Calu3 (cell line): Measurements from ENCODE around the gene DCST2. TPM values are rescaled to one million over a fixed set of nuclear protein-coding genes. Genes with fewer than 3 reads are reported as not detected.

ENCODE experiments used
- BruUV-seq: library from RNA; stranded (reverse); fragments of 400-500 nt; replicated peaks from 2 replicates; lab custom pipeline; 2021; lab: Mats Ljungman, UMichigan
- CTCF ChIA-PET: fragments of 300-600 bp; sonication (Branson Sonifier 250); formaldehyde crosslinking; loops from one replicate; lab custom pipeline; 2022; ENCODE audit warnings: antibody characterized with exemption; lab: Charles Lee
- DNase-seq: peaks from one replicate; pipeline ENCODE4 v3.0.0; 2022
- H3K27ac Mint-ChIP-seq: one replicate; pipeline ENCODE4 v1.8.0; 2022; ENCODE audit warnings: mixed read lengths; ENCODE audit not compliant: unreplicated experiment
- H3K27me3 Mint-ChIP-seq: one replicate; pipeline ENCODE4 v1.8.0; 2022; ENCODE audit warnings: mixed read lengths; ENCODE audit not compliant: unreplicated experiment
- H3K36me3 Mint-ChIP-seq: one replicate; pipeline ENCODE4 v1.8.0; 2022; ENCODE audit warnings: mild to moderate bottlenecking, moderate library complexity, mixed read lengths; ENCODE audit not compliant: insufficient read depth, unreplicated experiment
- H3K4me1 Mint-ChIP-seq: one replicate; pipeline ENCODE4 v1.8.0; 2022; ENCODE audit warnings: mild to moderate bottlenecking, low read depth, mixed read lengths; ENCODE audit not compliant: unreplicated experiment
- H3K4me3 Mint-ChIP-seq: one replicate; pipeline ENCODE4 v1.8.0; 2022; ENCODE audit warnings: mild to moderate bottlenecking, low read depth, moderate library complexity, mixed read lengths; ENCODE audit not compliant: unreplicated experiment
- H3K9me3 Mint-ChIP-seq: one replicate; pipeline ENCODE4 v1.8.0; 2022; ENCODE audit warnings: low read depth, mixed read lengths; ENCODE audit not compliant: unreplicated experiment
- intact Hi-C: fragments of 100-400 bp; cut with micrococcal nuclease; formaldehyde crosslinking; loops from one replicate; pipeline ENCODE4 v1.10.0; 2022; ENCODE audit not compliant: unreplicated experiment
- total RNA-seq: library from RNA; stranded (reverse); gene quantifications from 2 replicates; pipeline ENCODE4 v1.2.3, GENCODE V29; 2022
- TF ChIP-seq, protein P1 (sequence below): fragments of 200-600 bp; IDR thresholded peaks from one replicate; pipeline ENCODE4 v1.8.0; 2022; ENCODE audit warnings: antibody characterized with exemption; ENCODE audit not compliant: unreplicated experiment

Gene DCST2
- total RNA-seq, 1 experiment from 2014 or later, result 1.4 TPM

DNA sequence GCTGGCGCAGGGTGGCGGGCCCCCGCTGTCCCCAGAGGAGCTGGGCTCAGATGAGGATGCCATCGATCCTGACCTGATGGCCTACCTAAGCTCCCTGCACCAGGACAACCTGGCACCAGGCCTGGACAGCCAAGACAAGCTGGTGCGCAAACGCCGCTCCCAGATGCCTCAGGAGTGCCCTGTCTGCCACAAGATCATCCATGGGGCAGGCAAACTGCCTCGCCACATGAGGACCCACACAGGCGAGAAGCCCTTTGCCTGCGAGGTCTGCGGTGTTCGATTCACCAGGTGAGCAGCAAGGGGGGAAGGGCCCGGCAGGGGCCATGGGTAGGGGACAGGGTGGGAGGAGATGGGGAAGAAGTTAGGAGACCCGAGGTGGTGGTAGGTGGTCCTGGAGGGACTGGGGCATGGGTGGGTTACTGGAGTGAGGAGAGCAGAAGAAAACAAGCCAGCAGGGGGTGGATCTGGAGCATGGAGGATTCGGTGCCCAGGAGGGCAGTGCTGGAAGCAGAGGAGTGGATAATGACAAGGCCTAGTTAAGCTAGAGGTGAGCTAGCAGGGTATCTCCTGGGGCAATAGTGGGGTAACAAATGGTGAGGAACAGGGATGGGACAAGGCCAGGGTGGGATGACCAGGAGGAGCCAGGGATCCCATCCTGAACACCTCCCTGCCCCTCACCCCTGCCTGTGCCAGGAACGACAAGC lies 17.9 kb downstream of the DCST2 start:
- BruUV-seq, result no TSS peak
- peaks cover 51% of the 10 kb centered on the region for H3K36me3 Mint-ChIP-seq
- H3K9me3 Mint-ChIP-seq, result no peaks in the 10 kb centered on the region
- H3K27me3 Mint-ChIP-seq, result no peaks in the 10 kb centered on the region
- intact Hi-C loops, result loop anchor here (2.0 kb wide), 1 partner anchor 13 kb away; the partner anchor contains the start of gene ZBTB7B
- no peak overlapping the region for H3K4me3 Mint-ChIP-seq
- TF ChIP-seq, protein P1, sequence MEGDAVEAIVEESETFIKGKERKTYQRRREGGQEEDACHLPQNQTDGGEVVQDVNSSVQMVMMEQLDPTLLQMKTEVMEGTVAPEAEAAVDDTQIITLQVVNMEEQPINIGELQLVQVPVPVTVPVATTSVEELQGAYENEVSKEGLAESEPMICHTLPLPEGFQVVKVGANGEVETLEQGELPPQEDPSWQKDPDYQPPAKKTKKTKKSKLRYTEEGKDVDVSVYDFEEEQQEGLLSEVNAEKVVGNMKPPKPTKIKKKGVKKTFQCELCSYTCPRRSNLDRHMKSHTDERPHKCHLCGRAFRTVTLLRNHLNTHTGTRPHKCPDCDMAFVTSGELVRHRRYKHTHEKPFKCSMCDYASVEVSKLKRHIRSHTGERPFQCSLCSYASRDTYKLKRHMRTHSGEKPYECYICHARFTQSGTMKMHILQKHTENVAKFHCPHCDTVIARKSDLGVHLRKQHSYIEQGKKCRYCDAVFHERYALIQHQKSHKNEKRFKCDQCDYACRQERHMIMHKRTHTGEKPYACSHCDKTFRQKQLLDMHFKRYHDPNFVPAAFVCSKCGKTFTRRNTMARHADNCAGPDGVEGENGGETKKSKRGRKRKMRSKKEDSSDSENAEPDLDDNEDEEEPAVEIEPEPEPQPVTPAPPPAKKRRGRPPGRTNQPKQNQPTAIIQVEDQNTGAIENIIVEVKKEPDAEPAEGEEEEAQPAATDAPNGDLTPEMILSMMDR, result no peak
- DNase-seq, result no peak
- peak overlapping the region; percentile 51 for H3K27ac Mint-ChIP-seq
- CTCF ChIA-PET, result interaction anchor here (0.6 to 1.2 kb wide), 3 partner anchors 12 to 109 kb away, joined by 3 to 6 read pairs (median 3); partner anchors contain the start of gene ZBTB7B
- peaks cover 30% of the 10 kb centered on the region for H3K4me1 Mint-ChIP-seq

DNA sequence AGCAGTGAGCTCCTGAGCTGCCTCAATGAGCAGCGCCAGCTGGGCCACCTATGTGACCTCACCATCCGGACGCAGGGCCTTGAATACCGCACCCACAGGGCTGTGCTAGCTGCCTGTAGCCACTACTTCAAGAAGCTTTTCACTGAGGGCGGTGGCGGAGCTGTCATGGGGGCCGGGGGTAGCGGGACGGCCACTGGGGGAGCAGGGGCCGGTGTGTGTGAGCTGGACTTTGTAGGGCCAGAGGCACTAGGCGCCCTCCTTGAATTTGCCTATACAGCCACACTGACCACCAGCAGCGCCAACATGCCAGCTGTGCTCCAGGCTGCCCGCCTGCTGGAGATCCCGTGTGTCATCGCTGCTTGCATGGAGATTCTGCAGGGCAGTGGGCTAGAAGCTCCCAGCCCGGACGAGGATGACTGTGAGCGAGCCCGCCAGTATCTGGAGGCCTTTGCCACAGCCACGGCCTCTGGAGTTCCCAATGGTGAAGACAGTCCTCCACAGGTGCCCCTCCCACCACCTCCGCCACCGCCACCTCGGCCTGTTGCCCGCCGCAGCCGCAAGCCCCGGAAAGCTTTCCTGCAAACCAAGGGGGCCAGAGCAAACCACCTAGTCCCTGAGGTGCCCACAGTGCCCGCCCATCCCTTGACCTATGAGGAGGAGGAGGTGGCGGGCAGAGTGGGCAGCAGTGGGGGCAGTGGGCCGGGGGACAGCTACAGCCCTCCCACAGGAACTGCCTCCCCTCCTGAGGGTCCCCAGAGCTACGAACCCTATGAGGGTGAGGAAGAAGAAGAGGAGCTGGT lies 18.7 kb downstream of the DCST2 start:
- Mint-ChIP-seq H3K9me3 (no peaks in the 10 kb centered on the region), H3K4me3 (no peak overlapping the region), H3K27ac (no peak overlapping the region), H3K4me1 (peaks cover 30% of the 10 kb centered on the region), H3K36me3 (peaks cover 46% of the 10 kb centered on the region), H3K27me3 (no peaks in the 10 kb centered on the region)
- no TSS peak for BruUV-seq
- CTCF ChIA-PET, result interaction anchor here (0.9 kb wide), 1 partner anchor 11 kb away, joined by 3 read pairs; no protein-coding TSS in a partner anchor
- DNase-seq, result no peak
- TF ChIP-seq, protein P1, result no peak
- intact Hi-C loops, result no loop called here

DNA sequence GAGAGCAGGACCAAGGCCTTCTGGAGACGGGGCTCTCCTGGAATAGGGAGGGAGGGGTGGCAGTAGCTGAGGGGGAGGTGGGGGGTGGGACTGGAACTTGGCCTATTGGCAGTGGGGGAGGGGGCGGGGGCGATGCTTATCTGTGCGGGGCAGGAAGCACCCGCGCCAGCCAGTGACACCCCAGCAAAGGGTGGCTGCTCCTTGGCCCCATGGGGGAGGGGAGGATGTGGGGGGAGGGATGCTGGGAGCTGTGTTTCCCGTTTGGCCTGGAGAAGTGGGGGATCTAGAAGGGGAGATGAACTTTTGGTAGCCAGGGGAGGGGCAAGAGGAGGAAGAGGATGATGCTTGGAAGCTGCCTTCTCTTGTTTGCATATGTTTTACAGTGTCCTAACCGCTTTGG lies 19.9 kb downstream of the DCST2 start:
- CTCF ChIA-PET, result interaction anchor here (0.6 to 0.8 kb wide), 2 partner anchors 16 to 30 kb away, joined by 5 read pairs; no protein-coding TSS in a partner anchor
- Mint-ChIP-seq H3K36me3 (peaks cover 39% of the 10 kb centered on the region), H3K4me3 (no peak overlapping the region), H3K4me1 (peaks cover 17% of the 10 kb centered on the region), H3K9me3 (no peaks in the 10 kb centered on the region), H3K27ac (no peak overlapping the region), H3K27me3 (no peaks in the 10 kb centered on the region)
- TF ChIP-seq, protein P1, result no peak
- no peak for DNase-seq
- intact Hi-C loops, result no loop called here
- no TSS peak for BruUV-seq

DNA sequence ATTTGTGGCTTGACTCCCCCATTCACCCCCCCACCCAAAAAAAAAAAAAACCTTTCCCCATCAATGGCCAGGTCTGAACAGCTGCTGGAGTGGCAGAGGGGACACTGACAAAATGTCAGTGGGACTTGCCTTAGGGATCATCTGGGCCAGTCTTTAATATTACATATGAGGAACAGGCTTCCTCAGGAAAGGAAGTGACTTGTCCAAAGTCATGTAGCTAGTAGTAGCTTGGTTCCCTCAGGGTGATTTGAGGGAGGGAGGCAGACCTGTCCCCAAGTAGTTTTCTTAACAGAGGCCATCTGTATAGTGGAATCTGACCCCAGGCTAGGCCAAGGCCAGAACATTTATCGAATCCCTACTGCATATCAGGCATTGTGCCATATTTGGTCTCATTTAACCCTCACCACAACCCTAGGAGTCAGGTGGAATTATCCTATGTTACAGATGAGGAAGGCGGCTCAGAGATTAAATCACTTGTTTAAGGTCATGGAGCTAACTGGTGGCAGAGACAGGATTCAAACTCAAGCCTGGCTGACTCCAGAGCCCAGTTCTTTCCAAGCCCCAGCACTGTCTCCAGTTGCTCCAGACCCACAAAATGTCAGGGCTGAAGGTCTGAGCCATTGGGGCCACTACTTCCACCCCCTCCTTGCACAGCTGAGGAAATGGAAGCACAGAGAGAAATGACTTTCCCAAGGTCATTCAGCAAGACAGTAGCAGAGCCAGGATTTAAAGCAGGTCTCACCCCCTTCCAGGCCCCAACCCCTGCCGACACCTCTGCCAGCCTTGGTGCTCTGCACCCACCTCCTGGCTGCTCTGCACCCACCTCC lies 20.6 kb downstream of the DCST2 start:
- no peak for DNase-seq
- no peaks in the 10 kb centered on the region for H3K9me3 Mint-ChIP-seq
- no TSS peak for BruUV-seq
- H3K27me3 Mint-ChIP-seq, result no peaks in the 10 kb centered on the region
- H3K36me3 Mint-ChIP-seq, result peaks cover 37% of the 10 kb centered on the region
- intact Hi-C loops, result no loop called here
- TF ChIP-seq, protein P1, result no peak
- H3K4me1 Mint-ChIP-seq, result peaks cover 14% of the 10 kb centered on the region
- CTCF ChIA-PET, result interaction anchor here (0.6 to 0.8 kb wide), 2 partner anchors 9 to 17 kb away, joined by 3 to 5 read pairs; no protein-coding TSS in a partner anchor
- H3K27ac Mint-ChIP-seq, result no peak overlapping the region
- no peak overlapping the region for H3K4me3 Mint-ChIP-seq
